Hepatocyte (in vitro differentiated cells): ENCODE results near the gene ZBTB20. TPM values are rescaled to one million over a fixed set of nuclear protein-coding genes. Genes with fewer than 3 reads are reported as not detected.
"Not testable (repeated sequence)": the region's sequence is repeated elsewhere in the genome, so short reads cannot be mapped to it uniquely, and the experiment has no call there.

Experiments
- DNase-seq: peaks from one replicate; pipeline ENCODE4 v3.0.0-alpha.2; 2016; ENCODE audit warnings: low spot score
- H2AFZ ChIP-seq: fragments of 200-600 bp; sonication (generic); 2 replicates; pipeline ENCODE4 v1.6.0; 2016; ENCODE audit warnings: antibody characterized with exemption, mild to moderate bottlenecking
- H3K27ac ChIP-seq: fragments of 200-600 bp; sonication (generic); 2 replicates; pipeline ENCODE4 v1.5.1; 2016; ENCODE audit warnings: mild to moderate bottlenecking
- H3K27me3 ChIP-seq: fragments of 200-600 bp; sonication (generic); 2 replicates; pipeline ENCODE4 v1.6.1; 2016
- H3K36me3 ChIP-seq: fragments of 200-600 bp; sonication (generic); replicated peaks from 2 replicates; pipeline ENCODE4 v1.5.1; 2016; ENCODE audit warnings: low read depth; ENCODE audit not compliant: insufficient read depth
- H3K4me1 ChIP-seq: fragments of 200-600 bp; sonication (generic); 2 replicates; pipeline ENCODE4 v1.5.1; 2016; ENCODE audit warnings: mild to moderate bottlenecking, moderate library complexity; ENCODE audit not compliant: insufficient read depth
- H3K4me2 ChIP-seq: fragments of 200-600 bp; sonication (generic); 2 replicates; pipeline ENCODE4 v1.6.0; 2016
- H3K4me3 ChIP-seq: fragments of 200-600 bp; sonication (generic); 2 replicates; pipeline ENCODE4 v1.5.1; 2016; ENCODE audit warnings: mild to moderate bottlenecking
- H3K79me2 ChIP-seq: fragments of 200-600 bp; sonication (generic); 2 replicates; pipeline ENCODE4 v1.6.0; 2017; ENCODE audit warnings: mild to moderate bottlenecking
- H3K9me2 ChIP-seq: fragments of 200-600 bp; sonication (generic); replicated peaks from 2 replicates; pipeline ENCODE4 v1.6.0; 2017; ENCODE audit warnings: mild to moderate bottlenecking; ENCODE audit not compliant: insufficient read depth
- H3K9me3 ChIP-seq: fragments of 200-600 bp; sonication (generic); 2 replicates; pipeline ENCODE4 v1.5.1; 2016; ENCODE audit warnings: low read depth, mild to moderate bottlenecking
- H4K20me1 ChIP-seq: fragments of 200-600 bp; sonication (generic); 2 replicates; pipeline ENCODE4 v1.6.0; 2016; ENCODE audit warnings: mild to moderate bottlenecking; ENCODE audit not compliant: insufficient read depth, poor library complexity, severe bottlenecking
- CTCF ChIP-seq: fragments of 200-600 bp; sonication (generic); IDR thresholded peaks from 2 replicates; pipeline ENCODE4 v1.5.1; 2016; ENCODE audit warnings: antibody characterized with exemption, mild to moderate bottlenecking; ENCODE audit not compliant: poor library complexity
- EZH2 ChIP-seq: fragments of 200-600 bp; sonication (generic); IDR thresholded peaks from 2 replicates; pipeline ENCODE4 v1.6.1; 2016; ENCODE audit warnings: antibody characterized with exemption, mild to moderate bottlenecking, borderline replicate concordance
- EZH2phosphoT487 ChIP-seq: fragments of 200-600 bp; sonication (generic); IDR thresholded peaks from one replicate; pipeline ENCODE4 v1.6.1; 2018; ENCODE audit warnings: antibody characterized with exemption, mild to moderate bottlenecking, low read depth, moderate library complexity; ENCODE audit not compliant: unreplicated experiment, severe bottlenecking
- WGBS: methylation state at CpG from one replicate; pipeline ENCODE4 v1.1.6; 2016; ENCODE audit warnings: low lambda C conversion rate; ENCODE audit errors: missing lambda C conversion rate; 5-methylcytosine and 5-hydroxymethylcytosine counted together
- polyA plus RNA-seq: library from polyadenylated mRNA; unstranded; fragments of >200 nt; fragmentation: Nextera tagmentation; extraction: Ambion mirVana; gene quantifications from 2 replicates; pipeline ENCODE4 v1.2.1, GENCODE V29; 2016
- total RNA-seq: library from RNA; depleted of rRNA; stranded (reverse); fragments of >200 nt; gene quantifications from 2 replicates; pipeline ENCODE4 v1.2.3, GENCODE V29; 2014

Gene ZBTB20
- total and polyA plus RNA-seq, 2 experiments from 2014 or later = 25.8 to 28.0 TPM

- Histone ChIP-seq H3K36me3 (no peaks in the 10 kb centered on the region), H2AFZ (no peak overlapping the region), H3K27me3 (no peaks in the 10 kb centered on the region), H3K79me2 (no peaks in the 10 kb centered on the region), H3K4me3 (no peak overlapping the region), H3K9me3 (no peaks in the 10 kb centered on the region), H3K27ac (no peak overlapping the region), H3K4me1 (no peaks in the 10 kb centered on the region), H4K20me1 (no peaks in the 10 kb centered on the region), H3K4me2 (no peak overlapping the region), H3K9me2 (no peaks in the 10 kb centered on the region)
- WGBS = 84% methylated on average over 1 of the region's 1 CpG
- no peak for DNase-seq
- TF ChIP-seq CTCF (no peak), EZH2phosphoT487 (no peak), EZH2 (no peak)
Measured at GRCh38 chr3:115120597-115120996, 26.5 kb downstream of the ZBTB20 start.

GRCh38 chr3:115113367-115113766 lies 33.7 kb downstream of the ZBTB20 start:
- WGBS = 100% methylated on average over 1 of the region's 1 CpG
- Histone ChIP-seq H4K20me1 (no peaks in the 10 kb centered on the region), H3K4me3 (no peak overlapping the region), H3K4me2 (no peak overlapping the region), H3K79me2 (no peaks in the 10 kb centered on the region), H3K27me3 (no peaks in the 10 kb centered on the region), H3K36me3 (no peaks in the 10 kb centered on the region), H3K4me1 (no peaks in the 10 kb centered on the region), H3K9me3 (no peaks in the 10 kb centered on the region), H3K27ac (no peak overlapping the region), H3K9me2 (no peaks in the 10 kb centered on the region), H2AFZ (no peak overlapping the region)
- no peak for DNase-seq
- TF ChIP-seq EZH2phosphoT487 = no peak
- no peak for TF ChIP-seq CTCF
- no peak for TF ChIP-seq EZH2

- Histone ChIP-seq H3K27ac (no peak overlapping the region), H3K4me1 (no peaks in the 10 kb centered on the region), H3K4me3 (no peak overlapping the region), H4K20me1 (no peaks in the 10 kb centered on the region), H3K79me2 (no peaks in the 10 kb centered on the region), H3K9me2 (no peaks in the 10 kb centered on the region), H3K27me3 (no peaks in the 10 kb centered on the region), H3K4me2 (no peak overlapping the region), H2AFZ (no peak overlapping the region), H3K36me3 (no peaks in the 10 kb centered on the region), H3K9me3 (no peaks in the 10 kb centered on the region)
- TF ChIP-seq CTCF (no peak), EZH2phosphoT487 (no peak), EZH2 (no peak)
- DNase-seq = no peak
- WGBS = 93% methylated on average over 1 of the region's 1 CpG
Measured at GRCh38 chr3:115111632-115112031, 35.5 kb downstream of the ZBTB20 start.

- Histone ChIP-seq H3K4me1 (no peaks in the 10 kb centered on the region), H4K20me1 (no peaks in the 10 kb centered on the region), H3K9me3 (no peaks in the 10 kb centered on the region), H3K79me2 (no peaks in the 10 kb centered on the region), H3K4me2 (no peak overlapping the region), H3K9me2 (no peaks in the 10 kb centered on the region), H2AFZ (no peak overlapping the region), H3K4me3 (no peak overlapping the region), H3K36me3 (no peaks in the 10 kb centered on the region), H3K27ac (no peak overlapping the region), H3K27me3 (no peaks in the 10 kb centered on the region)
- no peak for DNase-seq
- no peak for TF ChIP-seq CTCF
- TF ChIP-seq EZH2 = no peak
- WGBS = 99% methylated on average over 5 of the region's 5 CpGs
Measured at GRCh38 chr3:115110830-115111229, 36.3 kb downstream of the ZBTB20 start.

- not testable (repeated sequence) for H3K9me3 ChIP-seq, H3K27ac ChIP-seq, H3K4me1 ChIP-seq, DNase-seq, H3K27me3 ChIP-seq, H2AFZ ChIP-seq, H3K4me2 ChIP-seq, H3K4me3 ChIP-seq, H3K79me2 ChIP-seq, H3K36me3 ChIP-seq, H3K9me2 ChIP-seq, H4K20me1 ChIP-seq
- 99% methylated on average over 7 of the region's 7 CpGs for WGBS
Measured at GRCh38 chr3:115110066-115110465, 37.0 kb downstream of the ZBTB20 start.
